Astrocyte (in vitro differentiated cells and primary cell): ENCODE measurements around the gene ELANE. TPM values are rescaled to one million over a fixed set of nuclear protein-coding genes. Genes with fewer than 3 reads are reported as not detected.

ENCODE experiments used
- DNase-seq: peaks from one replicate; pipeline ENCODE4 v3.0.0-alpha.2; 2010; ENCODE audit warnings: low read depth
- FAIRE-seq: peaks from 2 replicates; lab custom pipeline; 2011; peaks lifted over from hg19 to GRCh38; lab: Jason Lieb, UNC
- H2AFZ ChIP-seq: 2 replicates; pipeline ENCODE4 v1.6.0; 2012; ENCODE audit warnings: low read depth, low read length, inconsistent platforms
- H3K27ac ChIP-seq: 2 replicates; pipeline ENCODE4 v1.5.1; 2011; ENCODE audit warnings: low read depth, low read length, inconsistent platforms
- H3K27me3 ChIP-seq: 2 replicates; pipeline ENCODE4 v1.6.0; 2011; ENCODE audit warnings: low read length, inconsistent platforms; ENCODE audit not compliant: insufficient read depth
- H3K36me3 ChIP-seq: 2 replicates; pipeline ENCODE4 v1.5.1; 2011; ENCODE audit warnings: low read length, inconsistent platforms; ENCODE audit not compliant: insufficient read depth
- H3K4me1 ChIP-seq: 2 replicates; pipeline ENCODE4 v1.5.1; 2011; ENCODE audit warnings: low read length, inconsistent platforms; ENCODE audit not compliant: insufficient read depth
- H3K4me2 ChIP-seq: 2 replicates; pipeline ENCODE4 v1.6.0; 2012; ENCODE audit warnings: low read length, inconsistent platforms
- H3K4me3 ChIP-seq: 2 replicates; pipeline ENCODE4 v1.5.1; 2011; ENCODE audit warnings: low read depth, mild to moderate bottlenecking, low read length, inconsistent platforms; ENCODE audit not compliant: insufficient read depth
- H3K79me2 ChIP-seq: 2 replicates; pipeline ENCODE4 v1.6.0; 2012; ENCODE audit warnings: mild to moderate bottlenecking, low read length, inconsistent platforms; ENCODE audit not compliant: insufficient read depth
- H3K9ac ChIP-seq: 2 replicates; pipeline ENCODE4 v1.6.0; 2012; ENCODE audit warnings: mild to moderate bottlenecking, low read length, inconsistent platforms
- H3K9me3 ChIP-seq: 2 replicates; pipeline ENCODE4 v1.5.1; 2012; ENCODE audit warnings: low read depth, mild to moderate bottlenecking, low read length, inconsistent platforms; ENCODE audit not compliant: insufficient read depth
- H4K20me1 ChIP-seq: 2 replicates; pipeline ENCODE4 v1.6.0; 2012; ENCODE audit warnings: low read length, inconsistent platforms; ENCODE audit not compliant: insufficient read depth
- H3K27ac Mint-ChIP-seq: one replicate; pipeline ENCODE4 v1.8.0; 2021; ENCODE audit warnings: mild to moderate bottlenecking, mixed read lengths; ENCODE audit not compliant: unreplicated experiment
- H3K27me3 Mint-ChIP-seq: one replicate; pipeline ENCODE4 v1.8.0; 2021; ENCODE audit warnings: low read depth, mixed read lengths; ENCODE audit not compliant: unreplicated experiment
- H3K36me3 Mint-ChIP-seq: one replicate; pipeline ENCODE4 v1.8.0; 2021; ENCODE audit warnings: low read depth, mixed read lengths; ENCODE audit not compliant: unreplicated experiment
- H3K4me1 Mint-ChIP-seq: one replicate; pipeline ENCODE4 v1.8.0; 2021; ENCODE audit warnings: low read depth, mixed read lengths; ENCODE audit not compliant: unreplicated experiment
- H3K4me3 Mint-ChIP-seq: one replicate; pipeline ENCODE4 v1.8.0; 2021; ENCODE audit warnings: mild to moderate bottlenecking, moderate library complexity, mixed read lengths; ENCODE audit not compliant: unreplicated experiment
- H3K9me3 Mint-ChIP-seq: one replicate; pipeline ENCODE4 v1.8.0; 2021; ENCODE audit warnings: mild to moderate bottlenecking, mixed read lengths; ENCODE audit not compliant: unreplicated experiment
- EZH2 ChIP-seq: IDR thresholded peaks from 2 replicates; pipeline ENCODE4 v1.6.1; 2012; ENCODE audit warnings: mild to moderate bottlenecking, low read length, inconsistent platforms; ENCODE audit not compliant: insufficient read depth
- total RNA-seq: library from RNA; stranded (reverse); gene quantifications from 2 replicates; pipeline ENCODE4 v1.2.1, GENCODE V29; 2021
- TF ChIP-seq, protein P1 (sequence below): IDR thresholded peaks from 2 replicates; pipeline ENCODE4 v1.5.1; 2011; ENCODE audit warnings: low read depth, mild to moderate bottlenecking, inconsistent platforms, low read length, moderate library complexity; ENCODE audit not compliant: insufficient read depth

Gene ELANE
- total RNA-seq, 1 donor from 2014 or later, result not detected

DNA sequence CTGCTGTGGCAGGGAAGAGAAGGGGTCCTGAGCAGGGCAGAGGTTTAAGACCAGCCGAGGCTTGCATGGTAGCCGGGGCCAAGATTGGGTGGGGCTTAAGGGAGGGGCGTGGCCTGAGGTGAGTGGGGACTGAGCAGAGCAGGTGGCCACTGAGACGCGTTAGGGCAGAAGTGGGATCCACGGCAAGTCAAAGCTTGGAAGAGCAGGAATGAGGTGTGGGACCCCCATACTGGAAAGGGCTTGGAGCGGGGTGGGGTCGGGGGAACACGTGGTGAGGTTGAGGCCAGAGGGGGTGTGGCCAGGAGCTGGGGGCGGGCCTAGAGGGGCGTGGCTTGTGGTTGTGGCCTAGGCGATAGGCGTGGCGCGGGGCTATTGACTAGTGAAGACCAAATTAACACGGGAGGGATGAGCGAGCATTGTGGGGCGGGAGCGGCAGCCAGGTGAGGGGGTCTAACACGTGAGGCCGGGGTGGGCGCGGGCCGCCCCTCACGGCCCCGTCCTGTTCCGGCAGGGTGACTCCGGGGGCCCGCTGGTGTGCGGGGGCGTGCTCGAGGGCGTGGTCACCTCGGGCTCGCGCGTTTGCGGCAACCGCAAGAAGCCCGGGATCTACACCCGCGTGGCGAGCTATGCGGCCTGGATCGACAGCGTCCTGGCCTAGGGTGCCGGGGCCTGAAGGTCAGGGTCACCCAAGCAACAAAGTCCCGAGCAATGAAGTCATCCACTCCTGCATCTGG, 10.6 kb downstream of the ELANE start:
- H3K27ac Mint-ChIP-seq, result no peak overlapping the region
- H3K4me2 ChIP-seq, result peak overlapping the region; percentile 30
- DNase-seq (no peak), FAIRE-seq (no peak)
- no peak overlapping the region for H3K4me3 ChIP-seq
- H3K9me3 ChIP-seq, result no peaks in the 10 kb centered on the region
- no peak overlapping the region for H3K9ac ChIP-seq
- no peaks in the 10 kb centered on the region for H3K79me2 ChIP-seq
- no peak overlapping the region for H3K27ac ChIP-seq
- no peaks in the 10 kb centered on the region for H3K36me3 ChIP-seq
- H4K20me1 ChIP-seq, result peaks cover 3% of the 10 kb centered on the region
- H3K27me3 ChIP-seq, result peaks cover 3% of the 10 kb centered on the region
- H3K27me3 Mint-ChIP-seq, result peaks cover 10% of the 10 kb centered on the region
- no peak overlapping the region for H3K4me3 Mint-ChIP-seq
- no peaks in the 10 kb centered on the region for H3K9me3 Mint-ChIP-seq
- no peak overlapping the region for H2AFZ ChIP-seq
- peaks cover 4% of the 10 kb centered on the region for H3K36me3 Mint-ChIP-seq
- no peaks in the 10 kb centered on the region for H3K4me1 ChIP-seq
- TF ChIP-seq, protein P1, sequence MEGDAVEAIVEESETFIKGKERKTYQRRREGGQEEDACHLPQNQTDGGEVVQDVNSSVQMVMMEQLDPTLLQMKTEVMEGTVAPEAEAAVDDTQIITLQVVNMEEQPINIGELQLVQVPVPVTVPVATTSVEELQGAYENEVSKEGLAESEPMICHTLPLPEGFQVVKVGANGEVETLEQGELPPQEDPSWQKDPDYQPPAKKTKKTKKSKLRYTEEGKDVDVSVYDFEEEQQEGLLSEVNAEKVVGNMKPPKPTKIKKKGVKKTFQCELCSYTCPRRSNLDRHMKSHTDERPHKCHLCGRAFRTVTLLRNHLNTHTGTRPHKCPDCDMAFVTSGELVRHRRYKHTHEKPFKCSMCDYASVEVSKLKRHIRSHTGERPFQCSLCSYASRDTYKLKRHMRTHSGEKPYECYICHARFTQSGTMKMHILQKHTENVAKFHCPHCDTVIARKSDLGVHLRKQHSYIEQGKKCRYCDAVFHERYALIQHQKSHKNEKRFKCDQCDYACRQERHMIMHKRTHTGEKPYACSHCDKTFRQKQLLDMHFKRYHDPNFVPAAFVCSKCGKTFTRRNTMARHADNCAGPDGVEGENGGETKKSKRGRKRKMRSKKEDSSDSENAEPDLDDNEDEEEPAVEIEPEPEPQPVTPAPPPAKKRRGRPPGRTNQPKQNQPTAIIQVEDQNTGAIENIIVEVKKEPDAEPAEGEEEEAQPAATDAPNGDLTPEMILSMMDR, result no peak
- TF ChIP-seq EZH2, result no peak
- H3K4me1 Mint-ChIP-seq, result no peaks in the 10 kb centered on the region

- Histone ChIP-seq H4K20me1 (peaks cover 3% of the 10 kb centered on the region), H3K9me3 (no peaks in the 10 kb centered on the region), H3K9ac (no peak overlapping the region), H3K4me3 (no peak overlapping the region), H3K79me2 (no peaks in the 10 kb centered on the region), H3K4me2 (no peak overlapping the region), H2AFZ (no peak overlapping the region), H3K27ac (no peak overlapping the region), H3K36me3 (no peaks in the 10 kb centered on the region), H3K27me3 (peaks cover 3% of the 10 kb centered on the region), H3K4me1 (no peaks in the 10 kb centered on the region)
- Mint-ChIP-seq H3K36me3 (peaks cover 4% of the 10 kb centered on the region), H3K27me3 (peaks cover 9% of the 10 kb centered on the region), H3K4me1 (no peaks in the 10 kb centered on the region), H3K9me3 (no peaks in the 10 kb centered on the region), H3K27ac (peak overlapping the region; percentile 34), H3K4me3 (no peak overlapping the region)
- DNase-seq (no peak), FAIRE-seq (no peak)
- no peak for TF ChIP-seq EZH2
- TF ChIP-seq, protein P1, result no peak
Observed at GRCh38 chr19:863315-863620, 11.2 kb downstream of the ELANE start.

GRCh38 chr19:866769-867300, 14.7 kb downstream of the ELANE start:
- H3K27ac ChIP-seq, result no peak overlapping the region
- H3K36me3 Mint-ChIP-seq, result peaks cover 9% of the 10 kb centered on the region
- no peak overlapping the region for H3K4me3 ChIP-seq
- no peaks in the 10 kb centered on the region for H3K9me3 Mint-ChIP-seq
- no peak overlapping the region for H3K4me2 ChIP-seq
- H3K79me2 ChIP-seq, result no peaks in the 10 kb centered on the region
- no peak overlapping the region for H3K9ac ChIP-seq
- no peaks in the 10 kb centered on the region for H3K27me3 Mint-ChIP-seq
- no peaks in the 10 kb centered on the region for H3K9me3 ChIP-seq
- peaks cover 19% of the 10 kb centered on the region for H3K4me1 ChIP-seq
- DNase-seq, result no peak
- FAIRE-seq, result no peak
- H3K36me3 ChIP-seq, result no peaks in the 10 kb centered on the region
- TF ChIP-seq EZH2, result no peak
- TF ChIP-seq, protein P1, result no peak
- peaks cover 2% of the 10 kb centered on the region for H3K4me1 Mint-ChIP-seq
- no peak overlapping the region for H2AFZ ChIP-seq
- H3K27ac Mint-ChIP-seq, result no peak overlapping the region
- H4K20me1 ChIP-seq, result peaks cover 26% of the 10 kb centered on the region
- H3K4me3 Mint-ChIP-seq, result no peak overlapping the region
- no peaks in the 10 kb centered on the region for H3K27me3 ChIP-seq
